ENCODE data around the gene FGFBP3. TPM values are rescaled to one million over a fixed set of nuclear protein-coding genes. Genes with fewer than 3 reads are reported as not detected.

The FGFBP3 gene
- total and polyA plus RNA-seq, 2 of the 13 experiments (the other 11 are each of a cell fraction or from before 2014, with no cell fraction given) = 0.50 to 2.0 TPM

GRCh38 chr10:91887272-91888076 lies 21.8 kb downstream of the FGFBP3 start (continued):
- TF ChIP-seq ZNF704 (CRISPR knock-in tag; IDR thresholded peaks at IDR 0.05; ENCODE audit: borderline replicate concordance) = 0 out of 2 replicates have a peak, but pooled peaks have one; percentile 30
- TF ChIP-seq MEF2D (CRISPR knock-in tag; IDR thresholded peaks at IDR 0.05) = no peak
- TF ChIP-seq NFKB2 (CRISPR knock-in tag; IDR thresholded peaks at IDR 0.05; ENCODE audit: borderline replicate concordance) = no peak; the same call in 1 of the 2 replicates
- TF ChIP-seq ZNF484 (CRISPR knock-in tag; IDR thresholded peaks at IDR 0.05; ENCODE audit: borderline replicate concordance, low read depth) = 0 out of 2 replicates have a peak, but pooled peaks have one; percentile 40
- no peak for TF ChIP-seq RFX5 (IDR thresholded peaks at IDR 0.05; ENCODE audit: low read depth, low read length)
- no peak for TF ChIP-seq ZNF724P (CRISPR knock-in tag; IDR thresholded peaks at IDR 0.05; ENCODE audit: borderline replicate concordance)
- TF ChIP-seq ZNF432 (CRISPR knock-in tag; IDR thresholded peaks at IDR 0.05; ENCODE audit: borderline replicate concordance) = no peak
- no peak; the same call in 1 of the 2 replicates for TF ChIP-seq TCF7 (IDR thresholded peaks at IDR 0.05; ENCODE audit: low read depth)
- peak; percentile 78; the same call in 1 of the 2 replicates for TF ChIP-seq TOPORS (CRISPR knock-in tag; IDR thresholded peaks at IDR 0.05)
- no peak for TF ChIP-seq ZNF354B (CRISPR knock-in tag; IDR thresholded peaks at IDR 0.05)
- TF ChIP-seq PRDM15 (CRISPR knock-in tag; IDR thresholded peaks at IDR 0.05) = peak; percentile 19; the same call in 1 of the 2 replicates
- 0 out of 2 replicates have a peak, but pooled peaks have one; percentile 41 for TF ChIP-seq ZNF276 (CRISPR knock-in tag; IDR thresholded peaks at IDR 0.05; ENCODE audit: low read depth)
- no peak for TF ChIP-seq CREB1 (IDR thresholded peaks at IDR 0.05)
- TF ChIP-seq CREB1 (CRISPR knock-in tag; IDR thresholded peaks at IDR 0.05) = peak; percentile 48; the same call in 1 of the 2 replicates
- no peak for TF ChIP-seq ZBTB46 (CRISPR knock-in tag; IDR thresholded peaks at IDR 0.05; ENCODE audit: borderline replicate concordance)
- TF ChIP-seq CREBL2 (CRISPR knock-in tag; IDR thresholded peaks at IDR 0.05; ENCODE audit: borderline replicate concordance) = no peak
- no peak for TF ChIP-seq ZNF30 (CRISPR knock-in tag; IDR thresholded peaks at IDR 0.05)
- TF ChIP-seq E2F5 (CRISPR knock-in tag; conservative IDR thresholded peaks at IDR 0.05) = no peak
- peak; percentile 86; the same call in 1 of the 2 replicates for TF ChIP-seq FOXC1 (CRISPR knock-in tag; IDR thresholded peaks at IDR 0.05; ENCODE audit: borderline replicate concordance)

Data from HepG2 (cell line).